ENCODE measurements around the gene NCKAP1. TPM values are rescaled to one million over a fixed set of nuclear protein-coding genes. Genes with fewer than 3 reads are reported as not detected.

NCKAP1 gene
- total and polyA plus RNA-seq, 2 of the 4 experiments (the other 2 are of a cell fraction), result 91.1 to 160 TPM

DNA sequence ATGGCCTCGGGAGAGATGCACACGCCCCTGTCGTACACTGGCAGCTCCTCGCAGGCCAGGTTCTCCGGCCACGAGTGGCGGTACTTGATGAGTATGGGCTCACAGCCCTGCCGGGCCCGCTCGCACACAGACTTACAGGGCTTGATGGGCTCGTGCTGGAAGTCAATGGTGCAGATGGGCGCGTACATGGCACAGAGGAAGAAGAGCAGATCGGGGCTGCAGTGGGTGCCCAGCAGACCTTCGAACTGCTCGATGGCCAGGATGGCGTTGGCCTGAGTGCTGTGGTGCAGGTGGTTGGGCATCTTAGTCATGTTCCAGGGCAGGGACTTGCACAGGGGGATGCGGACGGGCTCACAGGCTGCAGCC lies 172.2 kb downstream of the NCKAP1 start:
- Histone ChIP-seq H3K14ac (replicated peaks; ENCODE audit: low read depth, low read length) (no peak overlapping the region), H4K8ac (ENCODE audit: low read depth in 2 of 2, low read length in 2 of 2) (no peak overlapping the region), H2BK120ac (ENCODE audit: low read depth, low read length) (no peak overlapping the region), H3K56ac (ENCODE audit: extremely low read depth, insufficient read depth, low read length) (no peak overlapping the region), H2AK9ac (replicated peaks; ENCODE audit: low read depth, low read length, poor library complexity) (peak overlapping the region; percentile 55), H3K36me3 (ENCODE audit: control insufficient read depth, insufficient read depth, low read length) (no peaks in the 10 kb centered on the region), H3K4me3 (ENCODE audit: insufficient read depth, low read depth, low read length) (peak overlapping the region; percentile 48), H4K20me1 (ENCODE audit: insufficient read depth, low read length) (no peaks in the 10 kb centered on the region), H3K27ac (ENCODE audit: insufficient read depth, low read length) (no peak overlapping the region), H4K91ac (ENCODE audit: insufficient read depth, low read depth, low read length) (no peak overlapping the region), H3K9me3 (ENCODE audit: control insufficient read depth, insufficient read depth, low read length) (no peaks in the 10 kb centered on the region), H3K18ac (ENCODE audit: low read depth, low read length) (no peak overlapping the region), H4K5ac (ENCODE audit: low read depth, low read length) (no peak overlapping the region), H2BK5ac (ENCODE audit: low read depth, low read length, poor library complexity, severe bottlenecking) (no peak overlapping the region), H3K9me1 (ENCODE audit: insufficient read depth, low read length) (0 out of 2 replicates have a peak, but pooled peaks cover 4% of the 10 kb centered on the region), H3K4ac (ENCODE audit: low read depth, low read length) (no peak overlapping the region), H3K27me3 (ENCODE audit: control insufficient read depth, insufficient read depth, low read length) (no peaks in the 10 kb centered on the region), H2BK20ac (ENCODE audit: low read depth, low read length) (no peak overlapping the region), H3K9ac (ENCODE audit: low read depth, low read length) (no peak overlapping the region), H2AK5ac (ENCODE audit: low read depth, low read length) (no peak overlapping the region), H2AFZ (replicated peaks; ENCODE audit: low read length, poor library complexity) (peak overlapping the region; percentile 96), H3K4me1 (ENCODE audit: control insufficient read depth, insufficient read depth, low read length) (peaks cover 3% of the 10 kb centered on the region; the same call in 1 of the 2 replicates), H2BK15ac (ENCODE audit: low read depth, low read length) (no peak overlapping the region), H3K23ac (ENCODE audit: low read depth, low read length) (no peak overlapping the region), H3K79me1 (ENCODE audit: low read depth in 1 of 2, low read length in 2 of 2) (no peaks in the 10 kb centered on the region), H3K4me2 (ENCODE audit: low read depth, low read length) (peak overlapping the region; percentile 83)
- no TSS peak for BruUV-seq (replicated peaks)
- CTCF ChIA-PET, result interaction anchor here (1.5 kb wide), 1 partner anchor 114 kb away, joined by 3 read pairs; no protein-coding TSS in a partner anchor
- dilution Hi-C loops (cut with HindIII; ENCODE audit: low sequenced_read_pairs, unreplicated experiment), result no loop called here
- intact Hi-C loops (cut with micrococcal nuclease), result no loop called here
- in situ Hi-C loops (cut with MboI; ENCODE audit: low sequenced_read_pairs), result no loop called here
- DNase-seq, result no peak
- no peak for TF ChIP-seq NFE2L2 (IDR thresholded peaks at IDR 0.05; ENCODE audit: low read depth, low read length)
- TF ChIP-seq CHD1 (IDR thresholded peaks at IDR 0.05; ENCODE audit: low read depth, low read length), result no peak
- no peak for TF ChIP-seq MAFK (IDR thresholded peaks at IDR 0.05; ENCODE audit: low read depth, low read length)
- TF ChIP-seq, protein P1, sequence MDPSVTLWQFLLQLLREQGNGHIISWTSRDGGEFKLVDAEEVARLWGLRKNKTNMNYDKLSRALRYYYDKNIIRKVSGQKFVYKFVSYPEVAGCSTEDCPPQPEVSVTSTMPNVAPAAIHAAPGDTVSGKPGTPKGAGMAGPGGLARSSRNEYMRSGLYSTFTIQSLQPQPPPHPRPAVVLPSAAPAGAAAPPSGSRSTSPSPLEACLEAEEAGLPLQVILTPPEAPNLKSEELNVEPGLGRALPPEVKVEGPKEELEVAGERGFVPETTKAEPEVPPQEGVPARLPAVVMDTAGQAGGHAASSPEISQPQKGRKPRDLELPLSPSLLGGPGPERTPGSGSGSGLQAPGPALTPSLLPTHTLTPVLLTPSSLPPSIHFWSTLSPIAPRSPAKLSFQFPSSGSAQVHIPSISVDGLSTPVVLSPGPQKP (IDR thresholded peaks at IDR 0.05; ENCODE audit: borderline replicate concordance, low read depth, low read length), result no peak
- TF ChIP-seq RFX5 (IDR thresholded peaks at IDR 0.05; ENCODE audit: low read depth, low read length), result no peak
- TF ChIP-seq, protein P2, sequence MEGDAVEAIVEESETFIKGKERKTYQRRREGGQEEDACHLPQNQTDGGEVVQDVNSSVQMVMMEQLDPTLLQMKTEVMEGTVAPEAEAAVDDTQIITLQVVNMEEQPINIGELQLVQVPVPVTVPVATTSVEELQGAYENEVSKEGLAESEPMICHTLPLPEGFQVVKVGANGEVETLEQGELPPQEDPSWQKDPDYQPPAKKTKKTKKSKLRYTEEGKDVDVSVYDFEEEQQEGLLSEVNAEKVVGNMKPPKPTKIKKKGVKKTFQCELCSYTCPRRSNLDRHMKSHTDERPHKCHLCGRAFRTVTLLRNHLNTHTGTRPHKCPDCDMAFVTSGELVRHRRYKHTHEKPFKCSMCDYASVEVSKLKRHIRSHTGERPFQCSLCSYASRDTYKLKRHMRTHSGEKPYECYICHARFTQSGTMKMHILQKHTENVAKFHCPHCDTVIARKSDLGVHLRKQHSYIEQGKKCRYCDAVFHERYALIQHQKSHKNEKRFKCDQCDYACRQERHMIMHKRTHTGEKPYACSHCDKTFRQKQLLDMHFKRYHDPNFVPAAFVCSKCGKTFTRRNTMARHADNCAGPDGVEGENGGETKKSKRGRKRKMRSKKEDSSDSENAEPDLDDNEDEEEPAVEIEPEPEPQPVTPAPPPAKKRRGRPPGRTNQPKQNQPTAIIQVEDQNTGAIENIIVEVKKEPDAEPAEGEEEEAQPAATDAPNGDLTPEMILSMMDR (conservative IDR thresholded peaks at IDR 0.05; ENCODE audit: low read depth, low read length), result no peak
- TF ChIP-seq, protein P3, sequence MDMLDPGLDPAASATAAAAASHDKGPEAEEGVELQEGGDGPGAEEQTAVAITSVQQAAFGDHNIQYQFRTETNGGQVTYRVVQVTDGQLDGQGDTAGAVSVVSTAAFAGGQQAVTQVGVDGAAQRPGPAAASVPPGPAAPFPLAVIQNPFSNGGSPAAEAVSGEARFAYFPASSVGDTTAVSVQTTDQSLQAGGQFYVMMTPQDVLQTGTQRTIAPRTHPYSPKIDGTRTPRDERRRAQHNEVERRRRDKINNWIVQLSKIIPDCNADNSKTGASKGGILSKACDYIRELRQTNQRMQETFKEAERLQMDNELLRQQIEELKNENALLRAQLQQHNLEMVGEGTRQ (IDR thresholded peaks at IDR 0.05; ENCODE audit: low read depth, low read length), result no peak
- TF ChIP-seq POLR2A (IDR thresholded peaks at IDR 0.05; ENCODE audit: low read depth, low read length), result no peak
- no peak for TF ChIP-seq SMC3 (IDR thresholded peaks at IDR 0.05; ENCODE audit: low read depth, low read length)
- no peak for TF ChIP-seq MXI1 (IDR thresholded peaks at IDR 0.05; ENCODE audit: borderline replicate concordance, low read depth, low read length)
- no peak for TF ChIP-seq MAZ (IDR thresholded peaks at IDR 0.05; ENCODE audit: borderline replicate concordance, low read depth, low read length)
- TF ChIP-seq CEBPB (IDR thresholded peaks at IDR 0.05; ENCODE audit: low read depth, low read length), result no peak
- no peak for TF ChIP-seq BHLHE40 (IDR thresholded peaks at IDR 0.05; ENCODE audit: low read depth, low read length)
- TF ChIP-seq RAD21 (IDR thresholded peaks at IDR 0.05; ENCODE audit: low read length), result no peak
- no peak for TF ChIP-seq RCOR1 (IDR thresholded peaks at IDR 0.05; ENCODE audit: insufficient replicate concordance, low read length)
- no peak for TF ChIP-seq FOS (IDR thresholded peaks at IDR 0.05; ENCODE audit: low read depth, low read length)
- POLR2A ChIA-PET (ENCODE audit: unreplicated experiment), result no interaction called here
- peak; percentile 22 for ATAC-seq (ENCODE audit: low read depth)
- 9% methylated on average over 18 of the region's 19 CpGs; no CpG with 5 or more reads in 1 of the 2 experiments for WGBS, 2 experiments (ENCODE audit: extremely low coverage in 2 of 2, insufficient read length in 1 of 2)
